ENCODE measurements around the gene HSPB3. TPM values are rescaled to one million over a fixed set of nuclear protein-coding genes. Genes with fewer than 3 reads are reported as not detected.

HSPB3 gene
- total and polyA plus RNA-seq, 12 donors = 167 to 670 (median 350) TPM

GRCh38 chr5:54463713-54464112 lies 8.2 kb downstream of the HSPB3 start:
- no peaks in the 10 kb centered on the region for H3K36me3 ChIP-seq
- no peak overlapping the region for H3K27ac ChIP-seq
- H3K4me1 ChIP-seq = peaks cover 0 to 28% (median 0%) of the 10 kb centered on the region in 9 donors
- DNase-seq = no peak
- no peaks in the 10 kb centered on the region for H3K27me3 ChIP-seq
- intact Hi-C loops (cut with DNase I) = no loop called here
- H3K4me3 ChIP-seq = no peak overlapping the region
- 46 to 51% methylated on average over 4 of the region's 4 CpGs for WGBS, 2 donors
- TF ChIP-seq CTCF (IDR thresholded peaks at IDR 0.05) = no peak
- H3K9me3 ChIP-seq = no peaks in the 10 kb centered on the region
- ATAC-seq = no peak

- DNase-seq = no peak
- H3K4me1 ChIP-seq = peaks cover 3 to 28% (median 15%) of the 10 kb centered on the region in 9 donors
- 18 to 22% methylated on average over 2 of the region's 2 CpGs for WGBS, 2 donors
- H3K36me3 ChIP-seq = no peaks in the 10 kb centered on the region
- no peak for TF ChIP-seq CTCF (IDR thresholded peaks at IDR 0.05)
- peak in 6 of 8 donors; percentile 29 to 67 (median 44) for ATAC-seq
- intact Hi-C loops (cut with DNase I) = no loop called here
- no peaks in the 10 kb centered on the region for H3K9me3 ChIP-seq
- no peaks in the 10 kb centered on the region for H3K27me3 ChIP-seq
- H3K27ac ChIP-seq = peak overlapping the region in 8 of 10 donors; percentile 15 to 76 (median 66)
- peak overlapping the region; percentile 1 to 43 (median 19) for H3K4me3 ChIP-seq
Observed at GRCh38 chr5:54469622-54470021, 14.1 kb downstream of the HSPB3 start.

GRCh38 chr5:54470128-54470527 lies 14.6 kb downstream of the HSPB3 start:
- H3K27ac ChIP-seq = peak overlapping the region in 7 of 10 donors; percentile 11 to 76 (median 62)
- ATAC-seq (peak in 2 of 8 donors; percentile 6 to 20), DNase-seq (no peak)
- 32 to 33% methylated on average over 2 of the region's 2 CpGs for WGBS, 2 donors
- H3K36me3 ChIP-seq = no peaks in the 10 kb centered on the region
- H3K4me1 ChIP-seq = peaks cover 3 to 28% (median 15%) of the 10 kb centered on the region in 9 donors
- no peaks in the 10 kb centered on the region for H3K9me3 ChIP-seq
- no peaks in the 10 kb centered on the region for H3K27me3 ChIP-seq
- TF ChIP-seq CTCF (IDR thresholded peaks at IDR 0.05) = no peak
- intact Hi-C loops (cut with DNase I) = no loop called here
- H3K4me3 ChIP-seq = peak overlapping the region in 9 of 10 donors; percentile 1 to 43 (median 21)

GRCh38 chr5:54470677-54471076 lies 15.2 kb downstream of the HSPB3 start:
- no peak for TF ChIP-seq CTCF (IDR thresholded peaks at IDR 0.05)
- H3K36me3 ChIP-seq = no peaks in the 10 kb centered on the region
- no peaks in the 10 kb centered on the region for H3K27me3 ChIP-seq
- peaks cover 3 to 28% (median 15%) of the 10 kb centered on the region in 9 donors for H3K4me1 ChIP-seq
- DNase-seq = no peak
- H3K4me3 ChIP-seq = peak overlapping the region in 1 of 10 donors; percentile 40
- peak in 5 of 8 donors; percentile 37 to 75 (median 49) for ATAC-seq
- intact Hi-C loops (cut with DNase I) = no loop called here
- WGBS, 2 donors = 44 to 52% methylated on average over 1 of the region's 1 CpG
- H3K9me3 ChIP-seq = no peaks in the 10 kb centered on the region
- peak overlapping the region in 5 of 10 donors; percentile 5 to 72 (median 41) for H3K27ac ChIP-seq

Data from heart right ventricle (tissue), 16 donors.